ENCODE data around the gene METTL15.

- TF ChIP-seq, protein P1, sequence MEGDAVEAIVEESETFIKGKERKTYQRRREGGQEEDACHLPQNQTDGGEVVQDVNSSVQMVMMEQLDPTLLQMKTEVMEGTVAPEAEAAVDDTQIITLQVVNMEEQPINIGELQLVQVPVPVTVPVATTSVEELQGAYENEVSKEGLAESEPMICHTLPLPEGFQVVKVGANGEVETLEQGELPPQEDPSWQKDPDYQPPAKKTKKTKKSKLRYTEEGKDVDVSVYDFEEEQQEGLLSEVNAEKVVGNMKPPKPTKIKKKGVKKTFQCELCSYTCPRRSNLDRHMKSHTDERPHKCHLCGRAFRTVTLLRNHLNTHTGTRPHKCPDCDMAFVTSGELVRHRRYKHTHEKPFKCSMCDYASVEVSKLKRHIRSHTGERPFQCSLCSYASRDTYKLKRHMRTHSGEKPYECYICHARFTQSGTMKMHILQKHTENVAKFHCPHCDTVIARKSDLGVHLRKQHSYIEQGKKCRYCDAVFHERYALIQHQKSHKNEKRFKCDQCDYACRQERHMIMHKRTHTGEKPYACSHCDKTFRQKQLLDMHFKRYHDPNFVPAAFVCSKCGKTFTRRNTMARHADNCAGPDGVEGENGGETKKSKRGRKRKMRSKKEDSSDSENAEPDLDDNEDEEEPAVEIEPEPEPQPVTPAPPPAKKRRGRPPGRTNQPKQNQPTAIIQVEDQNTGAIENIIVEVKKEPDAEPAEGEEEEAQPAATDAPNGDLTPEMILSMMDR (IDR thresholded peaks at IDR 0.05; ENCODE audit: low read length): no peak
- no peak for TF ChIP-seq EZH2phosphoT487 (IDR thresholded peaks at IDR 0.05; ENCODE audit: low read length)
- TF ChIP-seq EZH2 (optimal IDR thresholded peaks at IDR 0.05; ENCODE audit: low read depth, low read length): no peak
Observed at GRCh38 chr11:28296426-28296825, 188.2 kb downstream of the METTL15 start.

Data from MM.1S (cell line).